ENCODE results near the gene SLC16A9.
A peak's percentile ranks its signal among the peaks of the same experiment; 100 is the strongest.

Gene SLC16A9

GRCh38 chr10:59708816-59709394 is 745 bp downstream of the SLC16A9 start:
- H3K27ac ChIP-seq: no peak overlapping the region

DNA sequence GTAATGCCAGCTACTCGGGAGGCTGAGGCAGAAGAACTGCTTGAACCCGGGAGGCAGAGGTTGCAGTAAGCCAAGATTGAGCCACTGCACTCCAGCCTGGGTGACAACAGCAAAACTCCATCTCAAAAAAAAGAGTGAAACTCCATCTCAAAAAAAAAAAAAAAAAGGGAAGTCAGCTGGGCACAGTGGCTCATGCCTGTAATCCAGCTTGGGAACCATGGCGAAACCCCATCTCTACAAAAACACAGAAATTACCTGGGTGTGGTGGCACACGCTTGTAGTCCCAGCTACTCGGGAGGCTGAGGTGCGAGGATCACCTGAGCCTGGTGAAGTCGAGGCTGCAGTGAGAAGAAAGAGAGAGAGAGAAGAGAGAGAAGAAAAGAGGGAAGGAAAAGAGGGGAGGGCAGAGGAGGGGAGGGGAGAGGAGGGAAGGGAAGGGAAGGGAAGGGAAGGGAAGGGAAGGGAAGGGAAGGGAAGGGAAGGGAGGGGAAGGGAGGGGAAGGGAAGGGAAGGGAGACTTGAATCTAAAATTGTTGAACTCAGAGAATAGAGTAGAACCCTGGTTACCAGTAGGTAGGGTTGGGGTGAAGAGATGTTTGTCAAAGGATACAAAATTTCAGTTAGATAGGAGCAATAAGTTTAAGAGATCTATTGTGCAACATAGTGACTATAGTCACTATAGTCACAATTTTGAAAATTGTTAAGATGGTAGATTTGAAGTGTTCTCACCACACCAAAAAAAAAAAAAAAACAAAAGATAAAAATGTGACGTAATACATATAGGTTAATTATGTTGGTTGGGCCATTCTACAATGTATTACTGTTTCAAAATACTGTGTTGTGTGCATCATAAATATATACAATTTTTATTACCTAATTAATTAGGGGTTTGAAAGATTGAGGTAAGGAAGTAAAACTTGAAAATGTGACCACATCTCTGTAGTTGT is 2.5 kb downstream of the SLC16A9 start:
- TF ChIP-seq CTCF (IDR thresholded peaks at IDR 0.05): no peak
- no peak for TF ChIP-seq ZFX (IDR thresholded peaks at IDR 0.05; ENCODE audit: borderline replicate concordance)

More at GRCh38 chr10:59708816-59709394, 745 bp downstream of the SLC16A9 start:
- TF ChIP-seq ZFX (IDR thresholded peaks at IDR 0.05; ENCODE audit: borderline replicate concordance): no peak
- no peak for TF ChIP-seq CTCF (IDR thresholded peaks at IDR 0.05)

DNA sequence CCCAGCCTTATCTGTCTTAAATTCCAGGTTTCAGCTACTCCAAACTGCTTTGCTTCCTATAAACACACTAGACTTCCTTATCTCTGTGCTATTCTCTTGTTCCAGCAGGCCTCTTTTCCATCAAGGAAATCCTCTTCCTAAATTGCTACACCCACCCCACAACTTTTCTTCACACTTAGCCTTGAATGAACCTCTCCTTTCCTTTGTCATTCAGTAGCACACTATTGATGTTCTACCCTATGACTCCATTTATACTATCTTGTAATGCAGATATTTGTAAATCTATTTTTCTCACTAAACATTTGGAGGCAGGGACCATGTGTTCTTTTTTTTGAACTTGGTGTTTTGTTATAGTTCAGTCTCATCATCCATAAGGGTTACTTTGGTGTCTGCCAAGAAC is 3.7 kb downstream of the SLC16A9 start:
- H3K27ac ChIP-seq: no peak overlapping the region
- TF ChIP-seq CTCF (IDR thresholded peaks at IDR 0.05): no peak
- TF ChIP-seq ZFX (IDR thresholded peaks at IDR 0.05; ENCODE audit: borderline replicate concordance): no peak

More for the DNA sequence above, 2.5 kb downstream of the SLC16A9 start:
- H3K27ac ChIP-seq: no peak overlapping the region

DNA sequence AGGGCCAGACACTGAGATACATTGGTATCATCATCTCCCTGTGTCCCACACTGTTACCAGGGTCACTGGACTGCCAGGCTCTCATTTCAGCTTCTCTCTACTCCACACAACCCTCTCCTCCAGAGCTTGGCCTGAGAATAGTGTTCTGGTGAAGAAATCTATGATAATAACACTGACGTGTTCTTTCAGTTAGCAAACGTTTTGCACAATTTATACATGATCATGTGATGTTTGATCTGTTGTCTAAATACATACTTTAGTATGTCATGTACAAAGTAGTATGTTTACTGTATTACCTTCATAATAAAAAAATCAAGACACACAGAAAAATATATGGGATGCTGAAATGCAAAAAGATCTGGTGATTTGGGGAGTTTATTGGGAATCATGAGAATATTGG is 5.0 kb downstream of the SLC16A9 start:
- H3K27ac ChIP-seq: peak overlapping the region; percentile 7
- TF ChIP-seq ZFX (IDR thresholded peaks at IDR 0.05; ENCODE audit: borderline replicate concordance): no peak
- no peak for TF ChIP-seq CTCF (IDR thresholded peaks at IDR 0.05)

GRCh38 chr10:59702347-59702746 is 7.3 kb downstream of the SLC16A9 start:
- TF ChIP-seq CTCF (IDR thresholded peaks at IDR 0.05) (no peak), ZFX (IDR thresholded peaks at IDR 0.05; ENCODE audit: borderline replicate concordance) (no peak)
- H3K27ac ChIP-seq: no peak overlapping the region

DNA sequence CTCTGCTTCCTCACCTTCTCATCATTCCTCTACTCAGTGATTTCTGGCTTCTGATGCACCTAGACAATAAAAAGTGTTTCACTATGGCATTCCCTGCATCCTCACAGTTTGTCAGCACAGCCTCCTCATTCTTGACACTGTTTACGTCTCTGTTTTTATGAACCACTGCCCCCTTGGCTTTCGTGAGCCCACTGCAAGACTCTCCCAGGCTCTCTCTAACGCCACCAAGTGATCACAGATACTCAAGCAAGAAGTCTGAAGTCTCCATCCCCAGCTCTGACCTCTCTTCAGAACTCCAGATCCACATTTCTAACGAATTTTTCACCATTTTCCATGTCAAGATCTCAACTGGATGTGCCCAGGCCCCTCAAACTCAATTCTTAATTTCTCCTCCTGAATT is 8.9 kb downstream of the SLC16A9 start:
- no peak overlapping the region for H3K27ac ChIP-seq
- TF ChIP-seq CTCF (IDR thresholded peaks at IDR 0.05): peak; percentile 18; the same call in 1 of the 2 replicates
- TF ChIP-seq ZFX (IDR thresholded peaks at IDR 0.05; ENCODE audit: borderline replicate concordance): no peak

- TF ChIP-seq CTCF (IDR thresholded peaks at IDR 0.05) (no peak), ZFX (IDR thresholded peaks at IDR 0.05; ENCODE audit: borderline replicate concordance) (no peak)
- H3K27ac ChIP-seq: no peak overlapping the region
Observed at GRCh38 chr10:59698326-59698725, 11.3 kb downstream of the SLC16A9 start.

All from 22Rv1 (cell line).